GM12872 (cell line): Measurements from ENCODE around the gene GABRG3.

ENCODE experiments used
- CTCF ChIP-seq: IDR thresholded peaks from 3 replicates; pipeline ENCODE4 v1.5.1; 2011; ENCODE audit warnings: low read depth, mild to moderate bottlenecking, low read length, moderate library complexity; ENCODE audit not compliant: insufficient read depth

GABRG3 gene

GRCh38 chr15:27353856-27354255 lies 382.9 kb downstream of the GABRG3 start:
- TF ChIP-seq CTCF = no peak

GRCh38 chr15:27358751-27359434 lies 387.9 kb downstream of the GABRG3 start:
- peak; percentile 51 for TF ChIP-seq CTCF

- TF ChIP-seq CTCF = no peak
Observed at GRCh38 chr15:27359586-27359985, 388.6 kb downstream of the GABRG3 start.

GRCh38 chr15:27360316-27360715 lies 389.3 kb downstream of the GABRG3 start:
- TF ChIP-seq CTCF = no peak

- TF ChIP-seq CTCF = no peak
Observed at GRCh38 chr15:27361438-27361837, 390.5 kb downstream of the GABRG3 start.

- no peak for TF ChIP-seq CTCF
Observed at GRCh38 chr15:27365456-27365855, 394.5 kb downstream of the GABRG3 start.

GRCh38 chr15:27382361-27383025 lies 411.5 kb downstream of the GABRG3 start:
- no peak for TF ChIP-seq CTCF
